Thoracic aorta (tissue), 2 donors: ENCODE results near the gene CPNE7. TPM values are rescaled to one million over a fixed set of nuclear protein-coding genes. Genes with fewer than 3 reads are reported as not detected.

Experiments
- ATAC-seq: fragments of 150-250 bp; one replicate; pipeline ENCODE4 v1.8.0; 2017; ENCODE audit warnings: low read depth; ENCODE audit not compliant: insufficient number of reproducible peaks, low FRiP score
- DNase-seq: peaks from one replicate; pipeline ENCODE4 v3.0.0-alpha.2; 2020; ENCODE audit warnings: low spot score
- H3K27ac ChIP-seq, 2 donors: fragments of 200-600 bp; sonication (generic); 1 replicate in 1 of 2; 2 replicates in 1 of 2; pipeline ENCODE4 v1.5.1; 2016; ENCODE audit warnings: mild to moderate bottlenecking in 2 of 2, moderate library complexity in 2 of 2
- H3K27me3 ChIP-seq: fragments of 200-600 bp; sonication (generic); replicated peaks from 2 replicates; pipeline ENCODE4 v1.6.0; 2016; ENCODE audit warnings: mild to moderate bottlenecking; ENCODE audit not compliant: insufficient read depth
- H3K36me3 ChIP-seq: fragments of 200-600 bp; sonication (generic); one replicate; pipeline ENCODE4 v1.5.1; 2016
- H3K4me1 ChIP-seq, 2 donors: fragments of 200-600 bp; sonication (generic); 1 replicate in 1 of 2; 2 replicates in 1 of 2; pipeline versions ENCODE4 v1.5.1 to v1.6.0; 2016; ENCODE audit warnings: low read depth in 2 of 2, mild to moderate bottlenecking in 1 of 2; ENCODE audit not compliant: control insufficient read depth in 1 of 2
- H3K4me3 ChIP-seq: fragments of 200-600 bp; sonication (generic); 2 replicates; pipeline ENCODE4 v1.5.1; 2016; ENCODE audit warnings: mild to moderate bottlenecking
- H3K9me3 ChIP-seq: fragments of 200-600 bp; sonication (generic); 2 replicates; pipeline ENCODE4 v1.5.1; 2016
- total RNA-seq, 2 donors: library from RNA; depleted of rRNA; stranded (reverse); fragments of >200 nt; gene quantifications; one replicate each; pipeline versions ENCODE4 v1.1.0 to v1.2.3, GENCODE V29; 2016
- TF ChIP-seq, protein P1 (sequence below): fragments of 200-600 bp; sonication (generic); IDR thresholded peaks from one replicate; pipeline ENCODE4 v1.5.1; 2019; ENCODE audit warnings: antibody characterized with exemption

Gene CPNE7
- total RNA-seq, 2 donors from 2014 or later: not detected

GRCh38 chr16:89540557-89540956 is 35.0 kb upstream of the CPNE7 start:
- no peaks in the 10 kb centered on the region for H3K4me1 ChIP-seq
- DNase-seq: no peak
- no peak overlapping the region for H3K4me3 ChIP-seq
- TF ChIP-seq, protein P1, sequence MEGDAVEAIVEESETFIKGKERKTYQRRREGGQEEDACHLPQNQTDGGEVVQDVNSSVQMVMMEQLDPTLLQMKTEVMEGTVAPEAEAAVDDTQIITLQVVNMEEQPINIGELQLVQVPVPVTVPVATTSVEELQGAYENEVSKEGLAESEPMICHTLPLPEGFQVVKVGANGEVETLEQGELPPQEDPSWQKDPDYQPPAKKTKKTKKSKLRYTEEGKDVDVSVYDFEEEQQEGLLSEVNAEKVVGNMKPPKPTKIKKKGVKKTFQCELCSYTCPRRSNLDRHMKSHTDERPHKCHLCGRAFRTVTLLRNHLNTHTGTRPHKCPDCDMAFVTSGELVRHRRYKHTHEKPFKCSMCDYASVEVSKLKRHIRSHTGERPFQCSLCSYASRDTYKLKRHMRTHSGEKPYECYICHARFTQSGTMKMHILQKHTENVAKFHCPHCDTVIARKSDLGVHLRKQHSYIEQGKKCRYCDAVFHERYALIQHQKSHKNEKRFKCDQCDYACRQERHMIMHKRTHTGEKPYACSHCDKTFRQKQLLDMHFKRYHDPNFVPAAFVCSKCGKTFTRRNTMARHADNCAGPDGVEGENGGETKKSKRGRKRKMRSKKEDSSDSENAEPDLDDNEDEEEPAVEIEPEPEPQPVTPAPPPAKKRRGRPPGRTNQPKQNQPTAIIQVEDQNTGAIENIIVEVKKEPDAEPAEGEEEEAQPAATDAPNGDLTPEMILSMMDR: no peak
- peaks cover 34% of the 10 kb centered on the region for H3K36me3 ChIP-seq
- no peaks in the 10 kb centered on the region for H3K27me3 ChIP-seq
- no peaks in the 10 kb centered on the region for H3K9me3 ChIP-seq
- H3K27ac ChIP-seq: no peak overlapping the region
- no peak for ATAC-seq

DNA sequence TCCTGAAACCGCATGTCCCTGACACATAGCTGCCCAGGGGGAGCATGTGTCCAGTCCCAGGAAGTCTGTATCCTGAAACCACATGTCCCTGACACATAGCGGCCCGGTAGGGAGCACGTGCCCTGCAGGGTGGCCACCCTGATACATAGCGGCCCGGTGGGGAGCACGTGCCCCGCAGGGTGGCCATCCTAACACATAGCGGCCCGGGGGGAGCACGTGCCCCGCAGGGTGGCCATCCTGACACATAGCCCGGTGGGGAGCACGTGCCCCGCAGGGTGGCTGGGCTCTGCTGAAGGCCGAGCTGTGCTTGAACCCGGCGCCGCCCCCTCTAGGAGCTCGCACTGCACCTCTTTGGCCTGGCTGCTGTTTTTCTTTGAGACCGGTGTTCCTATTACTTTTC is 33.8 kb upstream of the CPNE7 start:
- H3K36me3 ChIP-seq: peaks cover 39% of the 10 kb centered on the region
- ATAC-seq: no peak

DNA sequence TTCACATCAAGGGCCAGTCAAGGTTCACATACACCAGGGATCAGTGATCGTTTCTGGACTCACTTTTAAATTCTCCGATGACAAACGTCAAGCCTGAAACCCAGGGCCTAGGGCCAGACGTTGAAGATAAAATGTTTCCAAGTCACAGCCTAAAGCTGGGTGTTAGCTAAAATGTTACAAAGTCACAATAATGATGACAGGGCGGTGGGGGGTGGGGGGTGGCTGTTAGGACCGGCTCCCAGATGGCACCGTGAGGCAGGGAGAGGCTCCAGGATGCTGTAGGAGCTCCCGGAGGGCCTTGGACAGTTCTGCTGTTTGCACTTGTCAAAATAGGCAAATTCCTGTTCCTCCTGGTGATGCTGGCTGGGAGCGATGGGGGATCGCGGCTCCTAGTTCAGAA is 31.4 kb upstream of the CPNE7 start:
- Histone ChIP-seq H3K4me3 (no peak overlapping the region), H3K27ac (no peak overlapping the region), H3K9me3 (no peaks in the 10 kb centered on the region), H3K4me1 (no peaks in the 10 kb centered on the region), H3K27me3 (no peaks in the 10 kb centered on the region), H3K36me3 (peaks cover 41% of the 10 kb centered on the region)
- ATAC-seq: no peak
- TF ChIP-seq, protein P1: no peak
- no peak for DNase-seq

More for the DNA sequence above, 33.8 kb upstream of the CPNE7 start:
- no peak overlapping the region for H3K27ac ChIP-seq
- DNase-seq: no peak
- H3K9me3 ChIP-seq: no peaks in the 10 kb centered on the region
- H3K27me3 ChIP-seq: no peaks in the 10 kb centered on the region
- TF ChIP-seq, protein P1: no peak
- H3K4me1 ChIP-seq: no peaks in the 10 kb centered on the region
- no peak overlapping the region for H3K4me3 ChIP-seq

GRCh38 chr16:89544713-89545043 is 30.9 kb upstream of the CPNE7 start:
- H3K9me3 ChIP-seq: no peaks in the 10 kb centered on the region
- H3K36me3 ChIP-seq: peaks cover 47% of the 10 kb centered on the region
- DNase-seq: no peak
- no peaks in the 10 kb centered on the region for H3K27me3 ChIP-seq
- no peak overlapping the region for H3K27ac ChIP-seq
- no peak for ATAC-seq
- no peak overlapping the region for H3K4me3 ChIP-seq
- H3K4me1 ChIP-seq: no peaks in the 10 kb centered on the region
- TF ChIP-seq, protein P1: no peak

GRCh38 chr16:89545044-89545830 is 30.3 kb upstream of the CPNE7 start:
- ATAC-seq (no peak), DNase-seq (no peak)
- TF ChIP-seq, protein P1: no peak
- Histone ChIP-seq H3K4me3 (no peak overlapping the region), H3K4me1 (no peaks in the 10 kb centered on the region), H3K9me3 (no peaks in the 10 kb centered on the region), H3K36me3 (peaks cover 51% of the 10 kb centered on the region), H3K27me3 (no peaks in the 10 kb centered on the region), H3K27ac (no peak overlapping the region)
